ENCODE data around the gene TK2. TPM values are rescaled to one million over a fixed set of nuclear protein-coding genes. Genes with fewer than 3 reads are reported as not detected.
A peak's percentile ranks its signal among the peaks of the same experiment; 100 is the strongest.

The TK2 gene
- total and polyA plus RNA-seq, 7 donors: 4.0 to 14.7 (median 10.0) TPM

- no peak for TF ChIP-seq CTCF (IDR thresholded peaks at IDR 0.05)
- WGBS, 3 donors: 54 to 90% (median 83%) methylated on average over 1 of the region's 1 CpG
- DNase-seq (no peak), ATAC-seq (peak; percentile 45 to 81 (median 60))
- peaks cover 0 to 80% of the 10 kb centered on the region in 2 donors for H3K36me3 ChIP-seq (ENCODE audit: insufficient read depth in 1 of 2, low read depth in 1 of 2)
- intact Hi-C loops (cut with DNase I): no loop called here
- no peak overlapping the region for H3K4me3 ChIP-seq
- no peak overlapping the region for H3K27ac ChIP-seq
- no peaks in the 10 kb centered on the region for H3K4me1 ChIP-seq
- no peaks in the 10 kb centered on the region for H3K9me3 ChIP-seq
- no peaks in the 10 kb centered on the region for H3K27me3 ChIP-seq (ENCODE audit: insufficient read depth in 3 of 3, low read length in 2 of 3)
Observed at GRCh38 chr16:66534376-66534799, 15.5 kb downstream of the TK2 start.

- WGBS, 3 donors: 85 to 88% (median 85%) methylated on average over 6 of the region's 6 CpGs
- no peaks in the 10 kb centered on the region for H3K9me3 ChIP-seq
- intact Hi-C loops (cut with DNase I): no loop called here
- no peak for ATAC-seq
- no peak overlapping the region for H3K27ac ChIP-seq
- no peak for DNase-seq
- no peak for TF ChIP-seq CTCF (IDR thresholded peaks at IDR 0.05)
- H3K4me3 ChIP-seq: no peak overlapping the region
- peaks cover 0 to 88% of the 10 kb centered on the region in 2 donors for H3K36me3 ChIP-seq (ENCODE audit: insufficient read depth in 1 of 2, low read depth in 1 of 2)
- peaks cover 3% of the 10 kb centered on the region for H3K4me1 ChIP-seq
- no peaks in the 10 kb centered on the region for H3K27me3 ChIP-seq (ENCODE audit: insufficient read depth in 3 of 3, low read length in 2 of 3)
Observed at GRCh38 chr16:66529475-66529874, 20.4 kb downstream of the TK2 start.

- H3K36me3 ChIP-seq (ENCODE audit: insufficient read depth in 1 of 2, low read depth in 1 of 2): peaks cover 0 to 90% of the 10 kb centered on the region in 2 donors
- no peak overlapping the region for H3K27ac ChIP-seq
- no peaks in the 10 kb centered on the region for H3K27me3 ChIP-seq (ENCODE audit: insufficient read depth in 3 of 3, low read length in 2 of 3)
- peaks cover 3% of the 10 kb centered on the region for H3K4me1 ChIP-seq
- no peak overlapping the region for H3K4me3 ChIP-seq
- intact Hi-C loops (cut with DNase I): no loop called here
- ATAC-seq: no peak
- no peaks in the 10 kb centered on the region for H3K9me3 ChIP-seq
- no peak for TF ChIP-seq CTCF (IDR thresholded peaks at IDR 0.05)
- DNase-seq: no peak
- 97 to 99% (median 97%) methylated on average over 5 of the region's 5 CpGs for WGBS, 3 donors
Observed at GRCh38 chr16:66528294-66528693, 21.6 kb downstream of the TK2 start.

- H3K36me3 ChIP-seq (ENCODE audit: insufficient read depth in 1 of 2, low read depth in 1 of 2): peaks cover 0 to 63% of the 10 kb centered on the region in 2 donors
- H3K4me1 ChIP-seq: peaks cover 16% of the 10 kb centered on the region
- peak overlapping the region; percentile 30 for H3K27ac ChIP-seq
- no peak for DNase-seq
- no peak overlapping the region for H3K4me3 ChIP-seq
- 90 to 92% (median 92%) methylated on average over 9 of the region's 9 CpGs for WGBS, 3 donors
- TF ChIP-seq CTCF (IDR thresholded peaks at IDR 0.05): no peak
- H3K27me3 ChIP-seq (ENCODE audit: insufficient read depth in 3 of 3, low read length in 2 of 3): no peaks in the 10 kb centered on the region
- H3K9me3 ChIP-seq: no peaks in the 10 kb centered on the region
- ATAC-seq: no peak
- intact Hi-C loops (cut with DNase I): no loop called here
Observed at GRCh38 chr16:66525396-66526180, 24.3 kb downstream of the TK2 start.
